ENCODE data around the gene PFN2.
"Not testable (repeated sequence)": the region's sequence is repeated elsewhere in the genome, so short reads cannot be mapped to it uniquely, and the experiment has no call there.

PFN2 gene, protein sequence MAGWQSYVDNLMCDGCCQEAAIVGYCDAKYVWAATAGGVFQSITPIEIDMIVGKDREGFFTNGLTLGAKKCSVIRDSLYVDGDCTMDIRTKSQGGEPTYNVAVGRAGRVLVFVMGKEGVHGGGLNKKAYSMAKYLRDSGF

DNA sequence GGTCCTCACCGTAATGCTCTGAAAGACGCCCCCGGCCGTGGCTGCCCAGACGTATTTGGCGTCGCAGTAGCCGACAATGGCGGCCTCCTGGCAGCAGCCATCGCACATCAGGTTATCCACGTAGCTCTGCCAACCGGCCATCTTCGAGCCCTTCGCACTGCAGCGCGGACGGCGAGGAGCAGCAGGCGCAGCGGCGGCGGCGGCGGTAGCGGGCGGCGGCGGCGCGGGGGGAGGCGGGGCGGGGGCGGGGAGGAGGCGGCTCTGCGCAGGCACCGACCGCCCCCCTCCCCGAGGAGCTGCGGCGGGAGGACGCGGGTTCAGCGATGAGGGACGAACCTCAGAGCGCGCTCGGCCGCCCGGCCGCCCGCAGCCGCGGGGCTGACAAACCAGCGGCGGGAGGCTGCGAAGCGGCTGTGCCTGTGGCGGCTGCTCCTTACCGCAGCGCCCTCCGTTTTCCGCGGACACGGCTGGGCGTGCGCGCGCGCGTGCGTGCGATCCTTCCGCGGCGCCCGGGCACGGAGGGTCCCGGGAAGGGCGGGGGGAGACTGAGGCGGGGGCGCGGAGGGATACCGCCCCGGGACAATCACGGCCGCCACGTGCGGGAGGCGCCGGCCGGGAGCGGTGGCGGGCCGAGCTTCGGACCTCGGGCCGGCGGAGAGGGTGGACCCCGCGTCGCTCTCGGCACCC lies at the start of gene PFN2:
Gene PFN2 (minus strand): TSS at position 180 of the 687 bp plus-strand sequence. CDS start 39 bp downstream, at position 141.
- DNase-seq = peak; percentile 52 to 95 (median 66)
- intact Hi-C loops (cut with DNase I) = loop anchor here (5.0 kb wide), 3 partner anchors 204 to 441 kb away; partner anchors contain the start of gene COMMD2

DNA sequence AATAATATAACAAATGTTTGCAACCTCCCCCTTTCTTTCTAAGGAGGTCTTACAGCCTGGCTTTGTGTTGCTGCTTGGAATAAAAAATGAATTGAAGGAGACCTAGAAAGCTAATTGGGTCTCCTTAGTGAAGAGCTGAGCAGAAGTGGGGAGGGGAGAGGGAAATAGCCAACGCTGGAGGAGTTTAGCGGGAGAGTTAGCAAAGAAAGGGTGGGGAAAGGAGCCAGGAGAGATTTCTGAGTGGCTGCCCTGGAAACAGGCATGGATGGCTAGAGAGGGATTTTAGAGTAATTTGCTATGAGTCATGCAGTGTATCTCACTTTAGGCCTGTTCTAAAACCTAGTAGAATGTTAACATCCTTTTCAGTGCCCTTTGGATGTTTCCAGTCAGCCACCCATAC lies 45.2 kb upstream of the PFN2 start:
- DNase-seq = no peak
- intact Hi-C loops (cut with DNase I) = no loop called here

DNA sequence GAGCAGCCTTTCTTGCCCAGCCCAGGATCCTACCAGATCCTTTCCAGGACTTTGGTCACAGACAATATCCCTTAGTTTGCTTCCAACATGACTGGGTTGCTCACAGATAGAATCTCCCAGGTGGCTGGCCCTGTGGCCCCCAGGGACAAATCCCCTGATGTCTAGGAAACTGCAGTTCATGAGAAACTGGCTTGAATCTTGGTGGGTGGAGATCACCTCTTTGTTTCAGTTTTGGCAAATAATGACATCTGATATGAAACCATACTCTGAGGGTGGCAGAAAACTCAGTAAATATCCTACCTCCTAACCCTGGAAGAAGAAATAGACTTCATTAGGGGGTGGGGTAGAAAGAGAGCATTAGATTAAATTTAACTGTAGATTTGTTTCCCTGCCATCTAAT lies 44.1 kb upstream of the PFN2 start:
- intact Hi-C loops (cut with DNase I) = no loop called here
- DNase-seq = no peak

DNA sequence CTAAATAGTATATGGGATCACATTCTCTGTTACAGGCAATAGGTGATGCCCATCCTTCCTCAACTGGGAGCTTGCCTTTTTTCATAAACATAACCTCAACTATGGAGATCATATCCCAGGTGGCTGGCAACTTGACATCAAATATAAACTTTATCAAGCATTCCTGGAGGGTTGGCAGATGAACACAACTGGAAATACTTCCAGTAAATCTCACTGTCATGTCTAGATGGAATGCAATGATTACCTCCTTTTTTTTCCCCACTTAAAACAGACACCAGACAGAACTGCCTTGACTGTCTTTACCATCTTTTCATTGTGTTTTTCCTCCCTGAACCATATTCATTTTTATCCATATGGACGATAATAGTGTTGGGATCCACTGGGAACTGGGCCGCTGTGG lies 43.1 kb upstream of the PFN2 start:
- no peak for DNase-seq
- intact Hi-C loops (cut with DNase I) = no loop called here

DNA sequence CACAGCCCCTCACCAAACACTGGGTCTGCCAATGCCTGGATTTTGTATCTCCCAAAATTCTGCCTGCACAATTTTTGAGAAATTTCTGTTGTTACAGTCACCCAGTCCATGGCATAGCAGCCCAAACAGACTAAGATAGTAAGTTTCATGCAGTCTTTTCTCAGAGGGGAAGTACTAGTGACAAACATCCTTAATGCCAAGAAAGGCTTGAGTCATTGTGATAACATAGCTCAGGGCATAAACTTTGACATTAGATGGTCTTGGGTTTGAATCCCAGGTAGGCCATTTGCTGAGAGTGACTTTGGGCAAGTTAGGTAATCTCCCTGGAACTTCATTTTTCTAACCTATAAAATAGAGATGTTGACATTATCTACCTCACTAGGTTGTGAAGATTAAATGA lies 36.1 kb upstream of the PFN2 start:
- DNase-seq = no peak
- intact Hi-C loops (cut with DNase I) = no loop called here

DNA sequence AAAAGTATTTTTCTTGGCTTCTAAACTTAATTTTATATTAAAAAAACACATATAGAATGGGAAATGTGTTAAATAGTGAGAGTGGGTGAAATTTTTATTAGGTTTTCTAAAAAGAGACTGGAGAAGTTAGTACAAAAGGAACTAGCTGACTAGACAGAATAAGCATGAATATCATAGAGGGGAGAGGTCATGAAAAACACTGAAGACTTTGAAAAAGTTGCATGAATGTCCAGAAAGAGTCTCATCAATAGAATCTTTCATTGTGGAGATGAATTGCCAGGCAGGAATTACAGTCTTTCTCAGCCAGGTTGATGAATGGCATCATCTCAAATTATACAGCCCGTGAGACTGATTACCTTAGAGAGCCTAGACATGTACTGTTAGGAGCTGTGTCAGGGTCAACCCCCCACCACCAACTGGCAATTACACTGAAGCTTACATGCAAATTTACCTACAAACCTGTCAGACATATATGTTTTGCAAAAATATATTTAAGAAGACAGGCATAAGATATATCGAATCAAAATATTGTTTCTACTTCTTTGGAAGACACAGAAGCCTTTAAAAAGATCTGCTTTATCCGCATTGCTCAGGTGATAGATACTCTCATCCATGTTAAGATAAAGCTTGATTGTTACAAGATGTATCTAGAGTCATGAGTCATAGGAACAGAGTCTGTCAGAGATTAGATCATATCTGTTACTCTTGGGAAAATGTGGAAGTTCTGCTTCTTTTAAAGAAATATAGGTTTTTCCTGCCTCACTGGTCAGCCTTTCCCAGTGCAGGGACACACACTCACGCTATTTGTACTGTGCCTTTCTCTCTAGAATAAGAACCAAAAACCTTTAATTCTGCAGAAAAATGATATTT lies 34.8 kb upstream of the PFN2 start:
- intact Hi-C loops (cut with DNase I) = no loop called here
- no peak for DNase-seq

DNA sequence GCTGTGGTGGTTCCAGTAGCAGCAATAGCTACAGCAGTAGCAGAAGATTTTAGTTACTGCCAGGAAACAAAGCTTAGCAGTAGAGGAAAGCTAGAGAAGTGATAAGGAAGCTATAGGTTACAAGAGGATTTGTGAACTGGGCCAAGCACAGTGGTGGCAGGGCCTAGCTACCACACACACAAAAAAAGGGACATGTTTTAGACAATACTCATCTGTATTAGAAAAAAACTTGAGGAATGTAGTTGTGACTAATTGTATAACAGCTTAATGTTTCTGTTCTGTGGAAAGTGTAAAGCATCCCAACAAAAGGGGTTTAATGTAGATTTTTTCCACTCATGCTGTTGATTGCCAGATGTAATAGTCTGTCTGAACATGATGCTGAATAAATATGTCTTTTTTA lies 29.9 kb upstream of the PFN2 start:
- intact Hi-C loops (cut with DNase I) = no loop called here
- DNase-seq = no peak

DNA sequence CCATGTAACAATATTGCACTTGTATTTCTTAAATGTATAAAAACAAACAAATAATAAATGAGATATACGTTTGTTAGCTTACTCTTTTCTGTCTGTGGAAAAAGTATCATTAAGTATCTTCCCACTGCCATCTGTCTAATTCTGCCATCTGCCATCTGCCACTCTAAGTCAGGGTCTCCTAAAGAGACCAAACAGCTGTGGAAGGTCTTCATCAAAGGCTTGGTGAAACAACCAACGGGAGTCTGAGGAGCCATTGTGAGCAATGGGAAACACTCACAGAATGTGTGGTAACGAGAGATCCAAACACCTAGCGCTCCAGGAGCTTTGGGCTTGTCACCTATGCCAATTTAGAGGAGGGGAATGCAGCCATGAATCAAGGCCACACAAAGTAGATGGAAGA lies 28.7 kb upstream of the PFN2 start:
- no peak for DNase-seq
- intact Hi-C loops (cut with DNase I) = no loop called here

DNA sequence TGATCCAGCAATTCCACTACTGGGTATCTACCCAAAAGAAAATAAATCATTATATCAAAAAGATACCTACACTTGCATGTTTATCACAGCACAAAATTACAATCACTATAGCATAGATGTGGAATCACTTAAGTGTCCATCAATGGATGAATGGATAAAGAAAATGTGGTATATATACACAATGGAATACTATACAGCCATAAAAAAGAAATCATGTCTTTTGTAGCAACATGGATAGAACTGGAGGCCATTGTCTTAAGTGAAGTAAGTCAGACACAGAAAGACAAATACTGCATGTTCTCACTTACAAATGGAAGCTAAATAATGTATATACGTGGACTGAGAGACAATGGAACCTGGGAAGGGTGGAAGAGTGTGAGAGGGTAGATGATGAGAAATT lies 28.3 kb upstream of the PFN2 start:
- intact Hi-C loops (cut with DNase I) = no loop called here
- DNase-seq = no peak

DNA sequence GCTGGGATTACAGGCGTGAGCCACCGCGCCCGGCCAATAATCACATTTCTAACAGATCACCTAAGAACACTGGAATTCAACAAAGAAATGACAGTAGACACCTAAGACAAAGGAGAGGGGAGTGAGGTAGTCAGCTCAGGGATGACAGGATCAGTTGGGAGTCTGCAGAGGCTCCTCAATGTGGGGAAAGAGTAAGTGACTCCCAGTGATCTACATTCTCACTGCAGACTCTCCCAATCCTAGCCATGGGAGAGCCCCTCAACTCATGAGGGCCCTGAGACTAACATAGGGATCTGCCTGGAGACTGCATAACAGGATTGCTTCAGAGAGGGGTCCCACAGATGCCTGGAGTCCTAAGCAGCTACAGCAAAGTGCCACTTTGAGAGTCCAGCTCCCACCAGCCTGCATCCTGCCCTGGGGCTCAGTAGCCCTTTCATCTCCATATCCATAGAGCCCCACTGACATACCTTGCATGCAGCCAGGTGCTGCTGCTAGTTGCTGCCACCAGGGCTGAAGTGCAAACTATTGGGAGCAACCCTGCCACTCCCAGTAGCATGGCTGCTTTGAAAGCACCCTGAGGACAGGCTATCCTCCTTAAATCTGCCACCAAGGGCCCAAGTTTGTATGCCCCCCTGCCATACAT lies 21.8 kb upstream of the PFN2 start:
- intact Hi-C loops (cut with DNase I) = no loop called here
- no peak for DNase-seq

DNA sequence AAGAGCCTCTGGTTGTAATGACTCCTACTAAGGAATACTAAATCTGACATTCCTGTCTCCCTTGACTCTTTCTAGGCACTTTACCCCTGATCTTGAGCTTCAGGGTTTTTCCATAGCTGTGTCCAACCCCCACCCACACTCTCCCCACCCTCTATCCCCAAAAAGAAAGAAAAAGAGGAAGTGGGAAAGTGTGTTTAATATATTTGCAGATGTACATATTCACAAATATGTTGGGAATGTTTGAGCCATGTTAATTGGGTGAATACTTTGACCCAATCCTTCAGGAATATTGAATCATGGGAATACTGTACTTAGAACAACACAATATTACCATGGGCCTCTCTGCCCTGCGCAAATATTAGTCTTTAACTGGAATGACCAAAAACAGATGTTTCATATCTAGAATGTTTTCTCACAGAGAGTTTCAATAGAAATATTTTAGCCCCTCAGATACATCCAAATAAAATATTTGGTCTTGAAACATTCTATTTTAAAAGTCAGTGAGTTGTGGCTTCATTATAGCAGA lies 19.8 kb upstream of the PFN2 start:
- intact Hi-C loops (cut with DNase I) = no loop called here
- DNase-seq = no peak

DNA sequence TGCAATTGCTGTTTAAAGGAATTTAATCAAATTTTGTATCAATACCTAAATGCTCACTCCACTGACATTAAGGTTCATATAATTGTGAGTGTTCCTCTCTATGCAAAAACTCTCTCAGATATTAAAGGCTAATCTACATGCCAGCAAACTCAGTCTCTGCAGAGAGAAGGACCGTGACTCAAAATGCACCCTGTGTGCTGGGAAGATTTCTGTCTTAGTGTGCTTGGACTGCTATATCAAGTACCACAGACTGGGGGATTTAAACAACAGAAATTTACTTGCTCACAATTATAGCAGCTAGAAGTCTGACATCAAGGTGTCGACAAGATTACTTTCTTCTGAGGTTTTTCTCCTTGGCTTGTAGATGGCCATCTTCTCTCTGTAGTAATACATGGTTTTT lies 18.6 kb upstream of the PFN2 start:
- intact Hi-C loops (cut with DNase I) = no loop called here
- DNase-seq = no peak

DNA sequence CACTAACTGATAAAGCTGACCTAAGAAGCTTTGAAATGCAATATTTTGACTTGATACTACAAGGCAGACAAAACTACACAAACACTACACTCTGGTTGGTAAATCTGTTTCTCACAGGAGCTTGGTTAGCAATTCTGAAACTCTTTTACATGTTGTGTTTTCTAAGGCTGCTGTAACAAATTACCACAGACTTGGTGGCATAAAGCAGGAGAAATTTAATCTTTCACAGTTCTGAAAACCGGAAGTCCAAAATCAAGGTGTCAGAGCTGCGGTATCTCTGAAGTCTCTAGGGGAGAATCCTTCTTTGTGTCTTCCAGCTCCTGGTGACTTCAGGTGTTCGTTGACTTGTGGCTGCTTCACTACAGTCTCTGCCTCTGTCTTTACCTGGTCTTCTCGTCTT lies 12.9 kb upstream of the PFN2 start:
- DNase-seq = no peak
- intact Hi-C loops (cut with DNase I) = no loop called here

DNA sequence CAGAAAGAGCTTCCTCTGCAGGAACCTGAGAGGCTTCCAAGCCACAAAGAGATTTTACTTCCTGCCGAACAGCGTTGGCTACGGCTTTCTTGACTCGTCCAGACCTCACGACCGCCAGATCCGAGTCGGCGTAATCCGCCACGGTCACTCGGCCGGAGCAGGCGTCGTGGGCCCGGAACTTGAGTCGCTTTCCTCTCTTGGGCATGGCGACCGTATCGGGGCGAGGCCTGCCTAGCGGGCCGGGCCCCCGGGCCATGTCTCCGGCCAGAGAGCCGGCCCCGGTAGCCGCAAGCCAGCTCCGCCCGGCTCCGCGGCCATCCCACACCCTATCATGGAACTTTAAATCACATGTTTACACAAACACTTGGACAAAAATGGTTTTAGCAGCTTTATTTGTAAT lies 12.4 kb upstream of the PFN2 start:
- peak in 1 of 10 donors; percentile 66 for DNase-seq

DNA sequence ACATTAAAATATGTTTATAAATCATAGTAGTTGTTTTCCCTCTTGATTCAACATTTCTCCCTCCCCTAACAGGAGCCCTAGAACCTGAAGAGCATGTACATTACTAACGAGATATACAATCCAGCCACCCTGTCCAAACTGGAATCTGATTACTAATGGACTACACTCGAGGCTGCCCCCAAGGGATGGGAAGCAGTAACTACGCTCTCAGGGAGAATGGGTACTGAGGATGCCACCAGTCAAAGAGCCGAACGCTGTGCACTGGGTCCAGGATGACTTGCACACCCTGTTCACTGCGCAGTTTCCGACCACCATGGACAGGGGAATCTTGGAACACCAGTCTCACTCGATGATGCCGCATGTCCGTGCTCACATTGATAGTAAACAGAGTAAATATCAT lies 11.3 kb upstream of the PFN2 start:
- DNase-seq; intact Hi-C loops (cut with DNase I): not testable (repeated sequence)

More for the DNA sequence above, 12.4 kb upstream of the PFN2 start:
- intact Hi-C loops (cut with DNase I) = not testable (repeated sequence)

DNA sequence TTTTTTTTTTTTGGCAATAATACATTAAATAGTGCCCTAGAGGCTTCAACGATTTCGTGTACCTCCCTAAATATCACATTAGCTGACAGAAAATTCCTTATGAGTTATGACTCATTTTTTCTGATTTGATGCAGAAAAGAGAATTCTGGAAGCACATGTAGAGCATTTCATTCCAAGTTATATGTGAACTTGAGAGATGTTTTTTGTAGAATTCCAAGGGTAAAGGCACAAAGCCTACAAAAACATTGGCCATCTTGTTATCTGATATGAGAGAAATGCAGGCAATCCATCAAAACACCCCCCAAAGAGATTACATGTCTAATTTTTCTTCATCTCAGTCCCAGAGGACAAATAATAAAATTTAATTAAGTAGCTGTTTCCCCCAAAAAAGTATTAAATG lies 6.7 kb upstream of the PFN2 start:
- intact Hi-C loops (cut with DNase I) = no loop called here

DNA sequence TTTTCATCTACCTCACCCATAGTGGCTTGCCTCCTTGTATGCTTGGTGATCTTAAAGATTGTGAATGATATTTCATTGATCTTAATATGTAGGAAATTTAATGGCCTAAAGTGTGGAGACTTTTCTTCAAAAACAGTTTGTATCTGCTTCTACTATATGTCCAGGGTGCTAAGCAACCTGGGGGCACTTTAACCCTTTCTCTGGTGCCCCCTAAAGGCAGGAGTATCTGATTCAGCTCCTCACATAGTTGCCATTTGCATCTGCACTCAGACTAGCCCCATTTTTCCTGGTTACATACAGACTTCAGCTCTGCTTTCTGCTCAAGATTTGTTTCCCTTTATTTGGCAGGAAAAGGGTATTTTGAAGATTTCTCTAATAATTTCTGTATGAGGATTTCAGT lies 5.2 kb upstream of the PFN2 start:
- intact Hi-C loops (cut with DNase I) = no loop called here
- no peak for DNase-seq

More for the DNA sequence above, 6.7 kb upstream of the PFN2 start:
- DNase-seq = no peak

DNA sequence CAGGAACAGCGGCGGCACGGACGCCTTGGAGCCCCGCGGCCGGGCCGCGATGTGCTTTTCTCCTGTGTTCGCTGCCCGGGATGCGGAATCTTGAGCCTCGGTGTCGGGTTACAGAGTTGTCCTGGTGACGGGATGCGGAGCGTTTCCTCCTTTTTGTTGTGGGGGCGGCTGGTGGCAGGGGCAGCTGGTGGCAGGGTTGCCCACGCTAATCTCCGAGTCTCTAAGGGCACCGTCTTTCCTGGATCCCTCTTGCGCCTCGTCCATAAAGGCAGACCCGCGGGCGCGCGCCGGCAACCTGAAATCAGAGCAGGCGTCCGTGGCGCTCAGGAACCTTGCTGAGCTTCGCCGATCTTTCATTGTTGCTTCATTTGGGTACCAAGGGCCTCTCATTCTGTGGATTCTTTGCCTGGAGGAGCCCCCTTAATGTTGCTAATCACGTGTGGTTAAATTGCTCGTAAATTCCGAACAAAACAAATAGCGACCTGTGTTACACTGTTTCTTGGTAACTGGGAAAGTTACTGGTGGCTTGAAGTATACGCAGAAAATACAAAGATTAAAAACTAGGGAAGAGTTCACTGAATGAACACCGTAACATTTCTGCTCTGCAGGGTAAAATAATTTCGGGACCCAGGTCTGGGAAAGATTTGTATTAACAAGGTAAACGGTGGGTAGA lies 844 bp upstream of the PFN2 start:
- DNase-seq = peak in 9 of 10 donors; percentile 38 to 89 (median 56)
- intact Hi-C loops (cut with DNase I) = loop anchor here (5.0 kb wide), 3 partner anchors 204 to 441 kb away; partner anchors contain the start of gene COMMD2

DNA sequence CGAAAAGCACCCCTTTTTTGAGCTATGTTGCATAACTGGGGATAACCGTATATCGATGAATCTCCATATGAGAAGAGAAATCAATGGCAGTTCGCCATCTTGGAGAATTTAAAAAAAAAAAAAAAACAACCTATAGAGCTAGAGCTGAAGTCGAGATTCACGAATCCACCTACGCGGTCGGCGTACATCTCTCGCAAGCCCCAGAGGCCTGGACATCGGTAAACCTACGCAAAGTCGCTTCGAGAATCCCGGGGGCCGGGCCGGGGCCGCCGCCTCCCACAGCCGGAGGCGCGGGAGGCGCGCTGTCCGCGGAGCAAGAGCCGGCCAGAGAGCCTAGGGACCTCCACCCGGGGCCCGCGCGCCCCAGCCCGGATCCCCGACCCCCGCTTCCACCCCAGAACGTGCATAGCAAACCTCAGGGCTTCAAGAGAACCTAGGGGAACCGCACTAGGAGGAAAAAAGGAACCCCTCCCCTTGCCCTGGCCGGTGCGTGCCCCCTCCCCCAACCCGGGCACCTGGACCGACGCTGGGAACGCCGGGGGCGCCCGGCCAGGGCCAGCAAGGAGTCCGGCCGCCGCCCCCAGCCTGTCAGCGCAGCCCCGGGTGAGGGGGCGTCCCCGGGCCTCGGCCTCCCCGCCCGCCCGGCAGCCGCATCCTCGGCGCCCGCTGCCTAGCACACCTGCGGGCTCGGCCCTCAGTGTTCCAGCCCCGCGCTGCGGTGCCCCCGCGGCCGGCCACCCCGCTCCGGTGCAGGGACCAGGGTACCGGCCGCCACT lies 567 bp downstream of the PFN2 start:
- DNase-seq = peak; percentile 74 to 97 (median 80)
- intact Hi-C loops (cut with DNase I) = loop anchor here (5.0 kb wide), 5 partner anchors 93 to 442 kb away; partner anchors contain the start of gene COMMD2
